BLaER1 treated with 17β-estradiol and CSF1 and Interleukin-3, amounts not matched to agents 10 nM and 100 nM (cell line): ENCODE measurements around the gene FBXO33.
A peak's percentile ranks its signal among the peaks of the same experiment; 100 is the strongest.

Experiments used
- H3K27ac ChIP-seq, 11 experiments: shearing (Covaris generic); formaldehyde crosslinking; 2 replicates each; pipeline ENCODE4 v1.8.1; 2022
- H3K27me3 ChIP-seq, 11 experiments: shearing (Covaris generic); formaldehyde crosslinking; 2 replicates each; pipeline ENCODE4 v1.8.1; 2022
- H3K36me3 ChIP-seq, 11 experiments: shearing (Covaris generic); formaldehyde crosslinking; 2 replicates each; pipeline ENCODE4 v1.8.1; 2022
- H3K4me1 ChIP-seq, 10 experiments: shearing (Covaris generic); formaldehyde crosslinking; 2 replicates each; pipeline ENCODE4 v1.8.1; 2022
- H3K4me2 ChIP-seq, 11 experiments: shearing (Covaris generic); formaldehyde crosslinking; 2 replicates each; pipeline ENCODE4 v1.8.1; 2022
- H3K4me3 ChIP-seq, 10 experiments: shearing (Covaris generic); formaldehyde crosslinking; 2 replicates each; pipeline ENCODE4 v1.8.1; 2022
- H3K9ac ChIP-seq, 11 experiments: shearing (Covaris generic); formaldehyde crosslinking; 2 replicates each; pipeline ENCODE4 v1.8.1; 2022
- H3K9me3 ChIP-seq, 11 experiments: shearing (Covaris generic); formaldehyde crosslinking; replicated peaks in 1 of 11; 2 replicates each; pipeline ENCODE4 v1.8.1; 2022
- H4K20me1 ChIP-seq, 11 experiments: shearing (Covaris generic); formaldehyde crosslinking; 2 replicates each; pipeline ENCODE4 v1.8.1; 2022
- Cebpa-rat ChIP-seq, 11 experiments: shearing (Covaris generic); IDR thresholded peaks; 2 replicates each; pipeline ENCODE4 v1.8.1; 2022

Gene FBXO33

GRCh38 chr14:39452680-39453079, 20.4 kb upstream of the FBXO33 start:
- no peaks in the 10 kb centered on the region for H3K9me3 ChIP-seq
- H3K4me3 ChIP-seq = no peak overlapping the region
- H3K27ac ChIP-seq = no peak overlapping the region
- H3K4me2 ChIP-seq = no peak overlapping the region
- H3K36me3 ChIP-seq = no peaks in the 10 kb centered on the region
- no peaks in the 10 kb centered on the region for H4K20me1 ChIP-seq
- no peak overlapping the region for H3K9ac ChIP-seq
- H3K27me3 ChIP-seq = no peaks in the 10 kb centered on the region
- no peak for TF ChIP-seq Cebpa-rat (IDR thresholded peaks at IDR 0.05)
- no peaks in the 10 kb centered on the region for H3K4me1 ChIP-seq

- no peaks in the 10 kb centered on the region for H3K4me1 ChIP-seq
- no peak overlapping the region for H3K4me3 ChIP-seq
- no peak overlapping the region for H3K27ac ChIP-seq
- H3K36me3 ChIP-seq = no peaks in the 10 kb centered on the region
- H3K27me3 ChIP-seq = no peaks in the 10 kb centered on the region
- no peak overlapping the region for H3K9ac ChIP-seq
- no peak overlapping the region for H3K4me2 ChIP-seq
- H4K20me1 ChIP-seq = no peaks in the 10 kb centered on the region
- no peak for TF ChIP-seq Cebpa-rat (IDR thresholded peaks at IDR 0.05)
- H3K9me3 ChIP-seq = no peaks in the 10 kb centered on the region
Measured at GRCh38 chr14:39451811-39452210, 19.6 kb upstream of the FBXO33 start.

- Histone ChIP-seq H4K20me1 (no peaks in the 10 kb centered on the region), H3K4me2 (no peak overlapping the region), H3K27me3 (no peaks in the 10 kb centered on the region), H3K9me3 (peaks cover 3 to 9% (median 4%) of the 10 kb centered on the region in 11 experiments; a peak in 21 of 22 replicates), H3K27ac (no peak overlapping the region), H3K36me3 (peaks cover 0 to 2% (median 1%) of the 10 kb centered on the region in 11 experiments; a peak in 7 of 22 replicates), H3K4me3 (no peak overlapping the region), H3K9ac (no peak overlapping the region), H3K4me1 (no peaks in the 10 kb centered on the region)
- TF ChIP-seq Cebpa-rat (IDR thresholded peaks at IDR 0.05) = no peak
Measured at GRCh38 chr14:39447175-39447661, 15.0 kb upstream of the FBXO33 start.

GRCh38 chr14:39446131-39446744, 14.0 kb upstream of the FBXO33 start:
- no peak overlapping the region for H3K9ac ChIP-seq
- peaks cover 0 to 12% (median 9%) of the 10 kb centered on the region in 11 experiments; a peak in 12 of 22 replicates for H3K36me3 ChIP-seq
- no peak overlapping the region for H3K4me3 ChIP-seq
- H3K4me2 ChIP-seq = no peak overlapping the region
- no peak for TF ChIP-seq Cebpa-rat (IDR thresholded peaks at IDR 0.05)
- H3K27me3 ChIP-seq = no peaks in the 10 kb centered on the region
- no peaks in the 10 kb centered on the region for H3K4me1 ChIP-seq
- no peaks in the 10 kb centered on the region for H4K20me1 ChIP-seq
- H3K27ac ChIP-seq = no peak overlapping the region
- peaks cover 13 to 19% (median 14%) of the 10 kb centered on the region in 11 experiments for H3K9me3 ChIP-seq

- H3K27me3 ChIP-seq = no peaks in the 10 kb centered on the region
- H3K4me1 ChIP-seq = no peaks in the 10 kb centered on the region
- peaks cover 0 to 18% (median 14%) of the 10 kb centered on the region in 11 experiments; a peak in 13 of 22 replicates for H3K36me3 ChIP-seq
- no peak overlapping the region for H3K9ac ChIP-seq
- H3K27ac ChIP-seq = no peak overlapping the region
- TF ChIP-seq Cebpa-rat (IDR thresholded peaks at IDR 0.05) = no peak
- 0 out of 20 replicates have a peak overlapping the region, but pooled peaks of 1 of the 10 experiments have one; percentile 2 for H3K4me3 ChIP-seq
- H3K4me2 ChIP-seq = no peak overlapping the region
- peaks cover 20 to 31% (median 23%) of the 10 kb centered on the region in 11 experiments for H3K9me3 ChIP-seq
- H4K20me1 ChIP-seq = no peaks in the 10 kb centered on the region
Measured at GRCh38 chr14:39442293-39442692, 10.1 kb upstream of the FBXO33 start.

GRCh38 chr14:39441805-39442204, 9.6 kb upstream of the FBXO33 start:
- no peaks in the 10 kb centered on the region for H3K27me3 ChIP-seq
- H3K36me3 ChIP-seq = peaks cover 0 to 18% (median 14%) of the 10 kb centered on the region in 11 experiments; a peak in 13 of 22 replicates
- peaks cover 20 to 31% (median 23%) of the 10 kb centered on the region in 11 experiments for H3K9me3 ChIP-seq
- no peak overlapping the region for H3K9ac ChIP-seq
- H3K4me2 ChIP-seq = no peak overlapping the region
- H3K27ac ChIP-seq = no peak overlapping the region
- no peaks in the 10 kb centered on the region for H3K4me1 ChIP-seq
- no peak for TF ChIP-seq Cebpa-rat (IDR thresholded peaks at IDR 0.05)
- H4K20me1 ChIP-seq = no peaks in the 10 kb centered on the region
- 0 out of 20 replicates have a peak overlapping the region, but pooled peaks of 1 of the 10 experiments have one; percentile 2 for H3K4me3 ChIP-seq

GRCh38 chr14:39440975-39441374, 8.7 kb upstream of the FBXO33 start:
- H3K27ac ChIP-seq = no peak overlapping the region
- H3K36me3 ChIP-seq = peaks cover 0 to 18% (median 14%) of the 10 kb centered on the region in 11 experiments; a peak in 13 of 22 replicates
- no peaks in the 10 kb centered on the region for H3K4me1 ChIP-seq
- no peak overlapping the region for H3K9ac ChIP-seq
- TF ChIP-seq Cebpa-rat (IDR thresholded peaks at IDR 0.05) = no peak
- no peak overlapping the region for H3K4me3 ChIP-seq
- no peaks in the 10 kb centered on the region for H4K20me1 ChIP-seq
- no peak overlapping the region for H3K4me2 ChIP-seq
- H3K27me3 ChIP-seq = no peaks in the 10 kb centered on the region
- H3K9me3 ChIP-seq = peaks cover 20 to 31% (median 23%) of the 10 kb centered on the region in 11 experiments

GRCh38 chr14:39435241-39435640, 3.0 kb upstream of the FBXO33 start:
- Histone ChIP-seq H3K4me2 (no peak overlapping the region), H4K20me1 (peaks cover 9 to 18% (median 16%) of the 10 kb centered on the region in 11 experiments; a peak in 20 of 22 replicates)
- peak in 2 of 11 experiments; percentile 41 to 53; a peak in 2 of 22 replicates for TF ChIP-seq Cebpa-rat (IDR thresholded peaks at IDR 0.05)

GRCh38 chr14:39434401-39434800, 2.2 kb upstream of the FBXO33 start:
- H3K27me3 ChIP-seq = no peaks in the 10 kb centered on the region
- no peak for TF ChIP-seq Cebpa-rat (IDR thresholded peaks at IDR 0.05)
- H3K4me1 ChIP-seq = peaks cover 17 to 24% (median 21%) of the 10 kb centered on the region in 10 experiments
- no peaks in the 10 kb centered on the region for H3K9me3 ChIP-seq
- H4K20me1 ChIP-seq = peaks cover 17 to 26% (median 25%) of the 10 kb centered on the region in 11 experiments; a peak in 21 of 22 replicates
- no peak overlapping the region for H3K4me3 ChIP-seq
- H3K27ac ChIP-seq = no peak overlapping the region
- no peak overlapping the region; a peak in 1 of 22 replicates for H3K4me2 ChIP-seq
- no peak overlapping the region for H3K9ac ChIP-seq
- no peaks in the 10 kb centered on the region for H3K36me3 ChIP-seq

More at GRCh38 chr14:39435241-39435640, 3.0 kb upstream of the FBXO33 start:
- Histone ChIP-seq H3K4me3 (no peak overlapping the region), H3K27me3 (no peaks in the 10 kb centered on the region), H3K27ac (no peak overlapping the region), H3K36me3 (no peaks in the 10 kb centered on the region), H3K4me1 (peaks cover 9 to 15% (median 13%) of the 10 kb centered on the region in 10 experiments), H3K9ac (no peak overlapping the region), H3K9me3 (peaks cover 0 to 1% (median 0%) of the 10 kb centered on the region in 11 experiments; a peak in 2 of 22 replicates)
